GM19239 (cell line): ENCODE data around the gene NECAP2.

Experiments used
- DNase-seq: peaks from one replicate; pipeline ENCODE4 v3.0.0; 2011; ENCODE audit warnings: low spot score; ENCODE audit not compliant: insufficient read length
- FAIRE-seq: peaks from 2 replicates; lab custom pipeline; 2011; peaks lifted over from hg19 to GRCh38; lab: Jason Lieb, UNC

NECAP2 gene

GRCh38 chr1:16440470-16441281 is at the start of gene NECAP2:
TSS of gene NECAP2 (plus strand) at chr1:16440724. CDS start at chr1:16440762, 38 bp downstream.
- peak; percentile 86 for DNase-seq
- FAIRE-seq, result peak; percentile 90

- no peak for FAIRE-seq
- no peak for DNase-seq
These were observed 49.1 kb upstream of the NECAP2 start for GRCh38 chr1:16391411-16391810.

GRCh38 chr1:16392740-16393569 is 47.6 kb upstream of the NECAP2 start:
- FAIRE-seq (no peak), DNase-seq (no peak)

GRCh38 chr1:16393570-16394521 is 46.7 kb upstream of the NECAP2 start:
- DNase-seq, result no peak
- no peak for FAIRE-seq

- no peak for DNase-seq
- FAIRE-seq, result no peak
These were observed 45.5 kb upstream of the NECAP2 start for GRCh38 chr1:16394977-16395376.

- FAIRE-seq (no peak), DNase-seq (no peak)
These were observed 43.9 kb upstream of the NECAP2 start for GRCh38 chr1:16396591-16396990.

GRCh38 chr1:16397120-16397519 is 43.4 kb upstream of the NECAP2 start:
- DNase-seq, result no peak

GRCh38 chr1:16398371-16398953 is 42.1 kb upstream of the NECAP2 start:
- DNase-seq (no peak), FAIRE-seq (no peak)

More at GRCh38 chr1:16397120-16397519, 43.4 kb upstream of the NECAP2 start:
- no peak for FAIRE-seq

GRCh38 chr1:16402742-16403141 is 37.8 kb upstream of the NECAP2 start:
- no peak for FAIRE-seq
- DNase-seq, result no peak

GRCh38 chr1:16405441-16405840 is 35.1 kb upstream of the NECAP2 start:
- no peak for DNase-seq
- FAIRE-seq, result no peak

- DNase-seq (no peak), FAIRE-seq (no peak)
These were observed 33.7 kb upstream of the NECAP2 start for GRCh38 chr1:16406868-16407267.

- DNase-seq (no peak), FAIRE-seq (no peak)
These were observed 30.9 kb upstream of the NECAP2 start for GRCh38 chr1:16409536-16410152.

GRCh38 chr1:16410803-16411202 is 29.7 kb upstream of the NECAP2 start:
- no peak for DNase-seq
- FAIRE-seq, result no peak

- FAIRE-seq (no peak), DNase-seq (no peak)
These were observed 27.3 kb upstream of the NECAP2 start for GRCh38 chr1:16413191-16413590.

- FAIRE-seq, result no peak
- DNase-seq, result no peak
These were observed 21.6 kb upstream of the NECAP2 start for GRCh38 chr1:16418823-16419425.

GRCh38 chr1:16420424-16421118 is 20.0 kb upstream of the NECAP2 start:
- FAIRE-seq (peak; percentile 100), DNase-seq (peak; percentile 70)

GRCh38 chr1:16421201-16421600 is 19.3 kb upstream of the NECAP2 start:
- no peak for DNase-seq
- FAIRE-seq, result no peak

GRCh38 chr1:16422041-16422440 is 18.5 kb upstream of the NECAP2 start:
- no peak for FAIRE-seq
- DNase-seq, result no peak
